Inflammatory macrophage treated with lipopolysaccharide for 1 hour (primary cell): ENCODE measurements around the gene C2orf68.
"Not testable (repeated sequence)": the region's sequence is repeated elsewhere in the genome, so short reads cannot be mapped to it uniquely, and the experiment has no call there.

Experiments
- DNase-seq, 2 donors: peaks; one replicate each; pipeline ENCODE4 v3.0.0-alpha.2; 2020 to 2022

The C2orf68 gene

DNA sequence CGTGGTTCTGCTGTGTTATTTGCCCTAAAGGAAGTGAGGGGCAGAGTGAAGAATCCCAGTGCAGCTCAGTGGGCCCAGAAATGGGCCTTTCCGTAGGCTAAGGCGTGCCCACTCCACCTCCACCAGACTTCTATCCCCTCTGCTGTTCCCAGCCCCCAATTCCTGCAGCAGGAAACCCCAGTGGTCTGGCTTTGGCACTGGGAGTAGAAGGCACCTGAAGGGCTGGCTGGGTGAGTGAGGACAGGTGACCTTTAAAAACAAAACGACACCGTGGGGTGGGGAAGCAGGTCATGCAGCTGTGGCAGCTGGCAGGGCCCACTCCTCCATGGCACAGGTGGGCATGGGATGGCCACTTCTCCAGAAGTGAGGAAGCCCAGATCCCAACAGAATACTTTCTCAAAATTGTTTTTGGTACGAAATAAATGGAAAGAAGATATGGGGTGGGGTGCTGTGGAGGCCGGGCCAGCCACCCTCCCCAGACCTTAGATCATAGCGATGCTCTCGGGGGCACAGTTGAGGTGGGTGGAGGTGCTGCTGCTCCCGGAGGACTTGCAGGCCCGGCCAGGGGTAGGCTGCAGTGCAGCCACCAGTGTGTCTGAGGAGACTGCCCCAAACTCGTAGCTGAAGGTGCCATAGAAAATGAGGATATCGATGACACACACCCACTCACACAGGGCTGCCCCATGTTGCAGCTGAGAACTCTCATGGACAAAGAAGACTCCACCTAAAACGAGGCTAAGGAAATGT, 13.1 kb downstream of the C2orf68 start:
- no peak for DNase-seq

DNA sequence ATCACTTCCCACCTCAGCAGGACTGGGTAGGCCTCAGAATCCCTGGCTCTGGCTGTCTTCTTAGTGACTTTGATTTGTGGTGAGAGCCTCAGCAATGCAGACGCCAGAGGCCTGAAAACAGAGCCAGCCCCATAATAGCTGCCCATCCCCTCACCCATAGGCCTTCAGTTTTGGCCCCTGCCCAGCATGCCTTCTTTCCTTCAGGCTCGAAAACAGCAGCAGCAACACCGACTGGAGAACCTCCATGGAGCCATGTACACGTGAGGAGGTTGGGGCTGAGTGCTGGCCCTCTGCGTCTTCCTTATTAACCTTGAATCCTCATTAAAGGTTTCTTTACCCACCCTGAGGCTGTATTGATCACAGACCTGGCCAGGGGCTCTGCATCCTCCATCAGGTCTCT, 14.6 kb downstream of the C2orf68 start:
- DNase-seq = no peak

DNA sequence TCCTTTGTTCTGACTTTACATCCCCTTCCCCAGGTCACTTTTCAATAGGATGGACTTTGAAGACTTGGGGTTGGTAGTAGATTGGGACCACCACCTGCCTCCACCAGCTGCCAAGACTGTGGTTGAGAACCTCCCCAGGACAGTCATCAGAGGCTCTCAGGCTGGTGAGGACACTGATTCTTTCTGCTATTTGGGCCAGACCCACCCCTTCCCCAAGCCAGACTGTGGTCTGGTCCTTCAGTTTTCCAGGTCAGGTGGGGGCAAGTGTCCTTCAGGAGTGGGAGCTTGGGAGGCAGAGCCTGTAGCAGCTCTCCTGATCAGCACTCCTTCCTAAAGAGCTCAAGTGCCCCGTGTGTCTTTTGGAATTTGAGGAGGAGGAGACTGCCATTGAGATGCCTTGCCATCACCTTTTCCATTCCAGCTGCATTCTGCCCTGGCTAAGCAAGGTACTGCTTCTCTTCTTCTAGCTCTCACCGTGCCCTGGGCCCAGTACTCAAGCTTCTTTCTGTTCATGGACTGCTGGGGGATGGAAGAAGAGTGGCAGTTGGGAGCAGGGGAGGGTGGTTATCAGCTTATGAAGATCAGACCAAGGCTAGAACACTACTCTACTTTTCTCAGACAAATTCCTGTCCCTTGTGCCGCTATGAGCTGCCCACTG, 15.3 kb downstream of the C2orf68 start:
- no peak for DNase-seq

DNA sequence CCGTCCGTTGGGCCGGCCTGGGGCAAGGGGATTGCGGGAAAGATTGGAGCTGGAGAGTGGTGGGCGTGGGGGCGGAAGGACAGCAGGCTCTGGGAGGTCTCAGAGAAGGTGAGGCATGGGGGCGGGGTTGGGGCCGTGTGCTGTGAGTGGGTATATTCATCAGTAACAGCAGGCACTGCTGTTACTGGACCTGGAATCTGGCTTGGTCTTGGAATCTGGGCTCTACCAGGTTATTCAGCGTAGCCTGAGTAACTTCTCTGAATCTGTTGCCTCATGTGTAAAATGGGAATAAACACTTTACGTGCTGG, 15.9 kb downstream of the C2orf68 start:
- no peak for DNase-seq

DNA sequence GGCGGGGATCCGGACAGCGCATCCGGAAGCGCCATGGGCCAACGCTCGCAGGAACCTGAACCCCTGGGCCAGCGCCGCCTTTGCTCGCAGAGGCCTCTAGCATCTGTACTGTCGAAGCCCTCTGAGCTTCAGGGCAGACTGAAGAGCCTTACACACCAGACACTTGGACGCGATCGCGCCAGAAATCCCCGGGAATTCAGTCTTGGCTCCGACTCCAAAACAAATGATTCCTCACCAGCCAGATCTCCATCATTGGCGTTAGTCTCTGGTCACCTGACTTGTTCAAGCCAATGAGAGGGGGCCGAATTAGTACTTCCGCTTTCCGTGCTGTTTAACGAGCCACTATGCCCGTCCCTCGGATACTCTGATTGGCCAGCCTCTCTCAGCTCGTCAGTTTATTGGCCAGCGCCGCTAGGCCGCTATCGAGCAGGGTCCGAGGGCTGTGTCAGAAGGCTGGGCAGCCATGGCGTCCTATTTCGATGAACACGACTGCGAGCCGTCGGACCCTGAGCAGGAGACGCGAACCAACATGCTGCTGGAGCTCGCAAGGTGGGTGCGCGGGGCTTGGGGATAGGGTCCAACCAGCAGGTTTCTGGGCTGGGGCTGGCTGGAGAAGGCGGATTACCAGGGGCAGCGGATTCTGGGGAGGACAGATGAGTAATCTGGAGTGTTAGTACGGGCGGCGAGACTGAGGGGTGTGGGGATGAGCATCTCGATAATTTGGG, 16.4 kb downstream of the C2orf68 start, which contains the start of gene RNF181:
TSS of gene RNF181 (plus strand) at position 445 of the 725 bp plus-strand sequence. CDS start at position 464, 19 bp downstream.
- DNase-seq = peak; percentile 95 to 99

DNA sequence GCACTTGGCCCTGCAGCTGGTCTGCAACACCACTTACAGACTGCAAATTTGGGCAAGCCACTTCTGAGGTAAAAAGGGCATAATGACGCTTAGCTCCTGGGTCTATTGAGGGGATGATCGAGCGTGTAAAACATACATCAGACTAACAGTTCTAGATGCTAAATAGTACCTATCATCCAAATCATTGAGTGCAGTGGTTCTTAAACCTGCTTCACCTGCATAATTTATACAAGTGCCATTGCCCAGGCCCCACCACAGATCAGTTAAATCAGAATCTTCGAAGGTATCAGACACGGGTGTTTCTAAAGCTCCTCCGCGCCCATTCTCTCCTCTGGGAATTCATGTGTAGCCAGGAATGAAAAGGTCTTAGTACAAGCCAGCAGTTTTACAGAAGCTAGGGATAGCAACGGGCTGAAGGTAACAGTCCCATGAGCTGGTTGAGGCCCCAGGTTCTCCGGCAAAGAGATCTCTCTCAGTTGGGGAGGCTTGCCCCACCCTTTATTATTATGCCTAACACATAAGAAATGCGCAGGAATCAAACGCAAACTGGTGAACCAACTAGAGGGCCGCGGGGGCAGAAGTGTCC, 17.1 kb downstream of the C2orf68 start:
- DNase-seq = no peak

DNA sequence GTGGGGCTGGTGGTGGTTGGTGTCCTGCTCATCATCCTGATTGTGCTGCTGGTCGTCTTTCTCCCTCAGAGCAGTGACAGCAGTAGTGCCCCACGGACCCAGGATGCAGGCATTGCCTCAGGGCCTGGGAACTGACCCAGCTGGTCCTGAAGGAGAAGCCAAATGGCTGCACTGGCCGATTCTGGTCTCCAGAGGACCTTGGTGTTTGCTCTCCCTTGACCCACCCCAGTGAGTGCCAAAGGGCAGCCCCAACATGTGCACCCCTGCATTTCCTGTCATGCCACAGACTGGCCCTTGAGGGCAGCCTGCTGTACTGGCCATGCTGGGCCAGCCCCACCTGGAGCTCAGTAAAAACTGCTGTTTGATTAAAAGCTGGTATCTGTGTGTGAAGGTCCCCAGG, 18.8 kb downstream of the C2orf68 start:
- DNase-seq = no peak

DNA sequence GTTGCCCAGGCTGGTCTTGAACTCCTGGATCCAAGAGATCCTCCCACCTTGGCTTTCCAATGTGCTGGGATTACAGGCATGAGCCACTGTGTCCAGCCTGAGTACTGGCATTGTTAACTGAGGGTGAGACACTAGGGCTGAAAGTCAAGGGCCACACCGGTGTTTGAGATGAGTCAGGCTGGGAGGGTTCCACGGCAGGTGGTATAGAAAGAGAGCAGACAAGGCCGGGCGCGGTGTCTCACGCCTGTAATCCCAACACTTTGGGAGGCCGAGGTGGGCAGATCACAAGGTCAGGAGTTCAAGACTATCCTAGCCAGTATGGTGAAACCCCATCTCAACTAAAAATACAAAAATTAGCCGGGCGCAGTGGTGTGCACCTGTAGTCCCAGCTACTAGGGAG, 19.6 kb downstream of the C2orf68 start:
- not testable (repeated sequence) for DNase-seq

DNA sequence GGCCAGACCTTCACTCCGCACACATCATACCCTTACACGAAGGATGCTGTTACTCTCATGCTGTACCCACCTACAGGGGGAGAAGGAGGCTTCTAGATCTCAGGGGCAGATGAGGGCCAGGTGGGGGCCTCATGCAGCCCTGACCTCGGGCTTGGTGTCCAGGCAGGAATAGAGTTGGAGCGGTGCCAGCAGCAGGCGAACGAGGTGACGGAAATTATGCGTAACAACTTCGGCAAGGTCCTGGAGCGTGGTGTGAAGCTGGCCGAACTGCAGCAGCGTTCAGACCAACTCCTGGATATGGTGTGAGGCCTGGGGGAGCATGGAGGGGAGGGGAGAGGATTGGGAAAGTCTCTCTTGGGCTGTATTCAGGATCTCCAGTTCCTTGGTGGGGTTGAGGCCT, 20.3 kb downstream of the C2orf68 start:
- DNase-seq = no peak

DNA sequence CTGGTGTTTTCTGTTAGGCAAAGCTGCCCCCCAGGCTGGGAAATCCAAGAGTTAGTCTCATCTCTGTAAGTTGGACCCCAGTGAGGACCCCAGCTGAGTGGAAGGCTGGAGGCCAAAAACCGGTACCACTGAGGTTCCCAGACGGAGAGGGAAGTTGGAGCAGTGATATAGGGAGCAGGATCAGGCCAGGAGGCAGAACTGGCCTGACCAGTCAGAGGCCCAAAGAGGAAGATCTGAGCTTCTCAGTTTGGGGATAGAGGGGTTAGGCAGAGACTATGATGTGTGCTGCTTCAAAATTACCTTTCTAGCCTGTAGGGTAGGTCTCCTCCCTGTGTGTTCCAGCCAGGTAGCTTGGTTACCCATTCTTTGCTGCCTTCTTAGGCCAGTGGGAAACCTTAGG, 20.9 kb downstream of the C2orf68 start:
- DNase-seq = peak in 1 of 2 donors; percentile 27

DNA sequence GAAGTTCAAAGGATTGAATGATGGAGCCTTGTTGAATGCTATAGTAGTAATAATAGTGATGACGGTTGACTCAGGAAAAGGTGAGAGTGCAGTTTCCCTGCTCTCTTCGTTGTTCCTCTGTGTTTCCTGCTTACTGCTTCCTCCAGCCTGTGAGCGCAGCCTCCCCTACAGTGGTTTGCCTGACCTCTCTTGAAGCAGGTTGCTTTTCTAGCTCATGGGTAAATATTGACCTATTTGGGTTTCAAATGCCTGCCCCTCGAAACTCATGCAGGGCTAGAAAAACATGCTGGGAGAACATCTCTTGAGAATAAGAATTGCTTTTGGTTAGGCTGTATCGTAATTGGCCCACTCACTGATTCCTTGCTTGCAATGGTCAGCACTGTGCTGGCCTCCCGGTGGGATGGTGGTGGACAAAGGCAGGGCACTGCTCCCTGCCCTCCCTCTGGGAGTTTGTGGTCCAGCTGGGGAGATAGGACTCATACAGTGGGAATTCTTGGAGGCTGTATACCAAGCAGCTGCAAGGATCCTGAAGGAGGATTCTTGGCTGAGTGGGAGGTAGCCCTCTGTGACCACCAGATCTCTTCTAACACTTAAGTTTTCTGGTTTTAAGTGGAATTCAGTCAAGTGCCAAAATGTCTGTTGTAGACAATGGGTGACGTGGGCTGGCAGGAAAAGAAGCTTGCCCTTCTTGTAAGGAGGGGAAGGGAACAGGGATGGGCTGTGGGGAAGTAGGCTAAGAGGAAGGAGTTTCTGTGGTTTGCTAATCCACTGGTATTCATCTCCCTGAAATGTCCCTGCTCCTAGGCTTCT, 21.7 kb downstream of the C2orf68 start:
- peak; percentile 72 to 80 for DNase-seq

DNA sequence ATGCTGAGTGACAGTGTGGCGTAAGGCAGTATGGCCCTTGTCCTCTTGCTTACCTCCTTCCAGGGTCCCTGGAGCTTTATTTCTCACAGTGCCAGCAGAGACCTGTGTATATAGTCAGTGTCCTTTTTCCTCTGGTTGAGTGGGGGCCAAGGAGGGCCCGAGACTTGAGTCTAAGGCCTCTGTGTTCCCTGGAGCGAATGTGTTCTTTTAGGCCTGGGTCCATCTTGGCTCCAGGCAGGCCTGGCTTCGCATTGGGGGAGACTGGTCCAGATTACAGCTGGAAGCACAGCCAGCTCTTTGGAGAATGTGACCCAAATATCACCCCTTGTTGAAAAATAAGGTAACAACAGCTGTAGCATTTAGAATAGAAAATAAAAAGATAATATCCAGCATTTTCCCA, 22.7 kb downstream of the C2orf68 start:
- no peak for DNase-seq

DNA sequence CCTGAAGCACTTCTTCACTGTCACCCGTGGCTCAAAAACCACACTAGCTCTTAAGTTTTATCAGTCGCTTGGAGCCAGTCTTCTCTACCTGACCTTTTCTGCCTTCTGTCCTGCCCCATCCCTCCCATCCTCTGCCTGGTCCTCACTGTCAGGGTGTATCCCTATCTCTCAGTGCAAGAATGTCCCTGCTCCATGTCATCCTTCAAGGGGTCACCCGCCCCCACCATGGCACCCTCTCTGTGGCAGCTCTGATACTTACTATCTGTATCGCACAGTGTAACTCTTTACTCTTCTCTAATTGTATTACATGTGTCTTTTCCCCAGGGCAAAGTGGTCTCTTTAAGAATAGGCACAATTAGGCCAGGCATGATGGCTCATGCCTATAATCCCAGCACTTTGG, 23.2 kb downstream of the C2orf68 start:
- DNase-seq = no peak

DNA sequence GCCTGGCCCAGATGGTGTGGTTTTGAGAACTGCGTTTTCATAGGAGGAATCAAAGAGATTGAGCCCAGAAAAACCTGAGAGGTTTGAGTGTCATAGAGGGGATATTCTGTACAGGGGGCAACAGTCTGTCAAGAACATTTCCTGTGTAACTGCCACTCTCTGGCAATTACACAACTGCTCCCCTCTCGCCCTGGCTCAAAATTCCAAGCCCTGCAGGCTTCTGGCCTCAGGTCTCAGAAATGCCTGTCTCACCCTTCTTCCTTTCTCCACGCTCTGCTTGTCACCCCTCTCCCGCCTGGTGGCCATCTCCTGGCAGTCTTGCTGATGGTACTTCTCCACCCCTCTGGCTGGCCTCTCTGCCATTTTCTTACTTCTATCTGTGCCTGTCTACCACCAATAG, 23.6 kb downstream of the C2orf68 start:
- no peak for DNase-seq

DNA sequence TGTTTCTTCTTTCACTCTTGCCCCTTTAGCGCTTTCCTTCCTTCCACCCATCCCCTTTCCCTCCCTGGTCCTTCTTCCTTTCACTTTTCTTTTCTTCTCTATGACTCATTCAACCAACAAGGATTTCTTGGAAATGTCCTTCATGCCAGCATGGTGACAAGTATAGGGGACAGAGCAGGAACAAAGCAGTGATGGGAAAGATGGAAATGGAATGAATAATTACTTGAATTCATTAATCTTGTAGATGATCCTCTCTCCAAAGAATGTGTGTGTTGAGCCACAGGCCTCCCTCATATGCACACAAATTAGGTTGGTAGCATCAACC, 26.1 kb downstream of the C2orf68 start:
- DNase-seq = peak in 1 of 2 donors; percentile 40

DNA sequence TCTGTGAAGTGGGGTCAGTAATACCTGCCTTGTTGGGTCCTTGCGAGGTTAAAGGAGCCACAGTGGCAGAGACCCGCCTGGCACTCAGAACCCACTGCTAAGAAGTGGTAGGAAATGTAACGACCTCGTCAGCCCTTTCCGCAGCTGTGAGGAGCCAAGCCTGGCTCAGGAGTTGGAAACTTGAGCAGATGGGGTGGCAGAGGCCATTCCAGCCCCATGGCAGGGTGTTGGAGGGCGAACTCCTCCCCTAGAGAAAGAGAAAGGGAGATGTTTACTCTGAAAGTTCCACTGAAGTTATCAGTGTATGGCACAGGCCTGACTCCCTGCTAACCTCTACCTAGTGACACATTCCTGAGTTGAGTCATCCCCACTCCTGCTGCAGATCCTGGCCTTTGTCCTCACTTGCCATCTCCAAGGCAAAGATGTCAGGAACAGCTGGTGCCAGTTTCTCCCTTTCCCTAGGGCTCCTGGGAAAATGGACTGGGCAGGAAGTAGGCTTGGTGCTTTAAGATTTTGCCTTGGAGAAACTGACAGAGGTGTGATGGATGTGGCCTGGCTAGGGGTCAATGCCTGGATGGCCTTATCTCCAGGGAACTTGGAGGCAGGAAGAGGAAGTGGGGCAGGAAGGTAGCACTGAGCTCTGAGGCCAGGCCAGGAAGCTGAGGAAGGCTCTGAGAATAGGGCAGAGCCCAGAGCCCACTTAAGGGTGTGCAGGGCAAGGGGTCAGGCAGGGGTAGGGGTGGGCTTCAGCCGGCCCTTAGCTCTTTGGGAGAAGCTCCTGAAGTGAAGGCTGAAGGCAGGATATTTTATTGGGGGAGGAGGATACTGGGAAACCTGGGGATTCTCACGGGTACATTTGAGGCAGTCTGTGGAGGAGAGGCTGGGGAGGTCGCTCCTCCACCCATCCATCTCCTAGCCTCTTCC, 26.7 kb downstream of the C2orf68 start:
- no peak for DNase-seq

DNA sequence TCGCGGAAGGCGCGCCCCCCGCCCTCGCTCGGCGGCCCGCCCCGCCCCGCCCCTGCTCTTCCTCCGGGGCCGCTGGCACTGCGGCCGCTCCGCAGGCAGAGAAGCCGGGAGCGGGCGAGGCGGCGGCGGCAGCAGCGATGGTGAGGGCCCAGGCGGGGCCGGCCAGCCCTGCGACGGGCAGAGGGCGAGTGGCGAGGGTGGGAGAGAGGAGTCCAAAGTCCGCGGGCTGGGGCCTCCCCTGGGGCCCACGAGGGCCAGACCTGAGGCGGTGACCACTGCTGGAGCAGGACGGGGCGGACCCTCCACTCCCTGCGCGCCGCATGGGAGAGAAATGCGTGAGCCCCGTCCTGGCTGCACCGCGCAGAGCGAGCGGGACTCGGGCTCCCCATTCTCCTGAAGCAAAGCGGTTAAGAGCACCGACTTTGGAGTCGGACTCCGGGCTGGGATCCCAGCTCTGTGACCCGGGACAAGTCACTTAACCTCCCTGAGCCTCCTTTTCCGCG, 27.5 kb downstream of the C2orf68 start, which contains the start of gene VAMP5:
TSS of gene VAMP5 (plus strand) at position 78 of the 503 bp plus-strand sequence. CDS start at position 138, 60 bp downstream.
- DNase-seq = no peak

DNA sequence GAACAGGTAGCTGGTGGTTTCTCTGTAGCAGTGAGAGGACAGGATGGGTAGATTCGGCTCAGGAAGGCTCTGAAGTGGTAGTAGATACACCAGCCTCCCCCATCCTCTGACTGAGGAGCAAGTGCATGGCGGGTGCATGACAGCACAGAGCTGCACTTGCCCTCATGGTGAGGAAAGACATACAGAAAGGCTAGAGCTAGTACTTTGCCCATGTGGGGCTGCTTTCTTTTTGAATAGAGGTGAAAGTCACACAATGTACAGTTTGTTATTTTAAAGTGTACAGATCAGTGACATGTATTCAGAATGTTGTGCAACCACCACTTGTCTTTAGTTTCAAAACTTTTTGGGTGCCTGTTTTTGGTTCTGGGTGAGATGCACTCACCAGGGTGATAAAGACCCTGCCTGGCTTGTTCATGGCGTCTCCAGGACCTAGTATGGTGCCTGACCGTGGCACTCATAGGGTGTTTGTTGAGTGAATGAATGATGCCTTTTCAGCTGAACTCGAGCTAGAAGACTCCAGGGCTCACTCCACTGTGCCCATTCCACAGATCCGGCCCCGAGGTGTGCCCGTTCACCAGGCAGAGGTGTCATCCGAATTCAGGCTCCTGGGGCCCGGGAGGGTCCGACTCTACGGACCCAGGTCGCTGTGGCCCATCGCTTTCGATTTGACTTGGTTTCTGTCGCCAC, 28.1 kb downstream of the C2orf68 start:
- peak in 1 of 2 donors; percentile 17 for DNase-seq

DNA sequence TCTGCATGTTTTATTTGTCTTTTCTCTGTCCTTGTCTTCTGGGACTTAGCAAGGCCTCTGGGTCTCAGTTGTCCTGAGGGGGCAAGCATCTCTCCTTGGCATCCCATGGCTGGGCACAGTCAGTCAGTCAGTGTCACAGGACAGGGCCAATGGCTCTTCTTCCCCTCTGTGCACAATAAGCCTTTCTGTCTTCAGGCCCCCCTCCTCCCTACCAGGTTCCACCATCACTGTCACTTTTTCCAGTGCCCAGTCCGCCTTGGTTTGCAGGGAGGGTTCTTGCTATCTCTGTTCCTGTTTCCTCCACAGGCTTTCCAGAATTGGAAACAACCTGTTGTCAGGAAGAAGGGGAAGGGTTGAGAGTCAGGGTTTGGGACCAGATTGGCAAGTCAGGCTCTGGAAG, 29.4 kb downstream of the C2orf68 start:
- peak in 1 of 2 donors; percentile 15 for DNase-seq

DNA sequence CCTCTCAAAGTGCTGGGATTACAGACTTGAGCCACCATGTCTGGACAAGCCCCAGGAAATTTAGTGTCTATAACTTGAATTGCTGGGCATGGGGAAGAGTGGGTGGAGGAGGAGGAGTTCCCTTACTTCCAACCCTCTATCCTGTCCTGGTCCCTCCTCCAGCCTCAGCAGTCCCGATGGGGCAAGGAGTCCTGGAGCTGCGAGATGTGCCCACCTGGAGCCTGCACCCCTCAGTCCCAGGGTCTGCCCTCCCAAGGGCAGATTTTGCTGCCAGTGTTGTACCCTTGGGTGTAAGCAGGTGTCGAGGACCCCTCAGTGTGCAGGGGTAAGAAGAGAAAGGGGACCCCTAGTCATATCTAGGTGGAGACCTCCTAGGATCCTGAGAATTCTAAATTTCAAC, 31.7 kb downstream of the C2orf68 start:
- no peak for DNase-seq
